Measurements from ENCODE around the gene ACADS.
A peak's percentile ranks its signal among the peaks of the same experiment; 100 is the strongest.

The ACADS gene

GRCh38 chr12:120758798-120759590, 33.4 kb downstream of the ACADS start:
- DNase-seq (ENCODE audit: low spot score): no peak

- no peak for DNase-seq (ENCODE audit: low spot score)
These were observed 34.1 kb downstream of the ACADS start for GRCh38 chr12:120759591-120760348.

- no peak for DNase-seq (ENCODE audit: low spot score)
These were observed 35.0 kb downstream of the ACADS start for GRCh38 chr12:120760349-120761254.

GRCh38 chr12:120761519-120761934, 35.9 kb downstream of the ACADS start:
- no peak for DNase-seq (ENCODE audit: low spot score)

- no peak for DNase-seq (ENCODE audit: low spot score)
These were observed 36.5 kb downstream of the ACADS start for GRCh38 chr12:120762086-120762485.

DNA sequence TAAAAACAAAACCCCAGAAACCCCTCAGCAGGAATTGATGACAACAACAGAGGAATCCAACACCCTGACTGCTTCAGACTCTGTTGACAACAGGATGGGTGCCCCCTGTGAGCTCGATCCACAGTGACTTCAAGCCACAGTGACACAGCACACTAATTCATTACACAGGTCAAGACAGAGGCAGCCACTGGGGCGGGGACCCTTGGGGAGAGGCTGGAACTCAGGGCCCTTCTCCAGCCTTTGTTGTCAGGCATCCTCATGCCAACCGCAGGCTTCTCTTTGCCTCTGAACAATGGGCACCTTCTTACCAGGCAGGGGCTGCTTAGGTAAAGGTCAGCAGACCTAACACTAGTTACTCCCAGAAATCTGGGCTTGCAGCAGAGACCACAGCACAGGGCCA, 37.6 kb downstream of the ACADS start:
- DNase-seq (ENCODE audit: low spot score): no peak

DNA sequence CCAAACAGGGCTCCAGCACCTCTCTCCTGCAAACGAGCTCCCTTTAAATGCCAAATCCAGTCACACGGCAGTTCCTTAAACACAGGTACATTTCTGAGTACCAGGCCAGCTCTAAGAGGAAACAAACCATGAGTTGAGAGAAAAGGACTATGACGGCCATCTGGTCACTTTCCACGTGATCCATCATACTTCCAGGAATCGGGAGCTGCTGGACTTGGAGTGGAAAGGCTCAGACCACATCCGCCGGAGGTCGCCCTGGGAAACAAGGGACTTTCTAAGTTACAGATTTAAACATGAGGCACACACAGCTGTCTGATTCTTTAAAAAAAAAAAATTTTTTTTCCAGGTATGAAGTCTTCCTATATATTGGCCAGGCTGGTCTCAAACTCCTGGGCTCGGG, 39.2 kb downstream of the ACADS start:
- DNase-seq (ENCODE audit: low spot score): no peak

DNA sequence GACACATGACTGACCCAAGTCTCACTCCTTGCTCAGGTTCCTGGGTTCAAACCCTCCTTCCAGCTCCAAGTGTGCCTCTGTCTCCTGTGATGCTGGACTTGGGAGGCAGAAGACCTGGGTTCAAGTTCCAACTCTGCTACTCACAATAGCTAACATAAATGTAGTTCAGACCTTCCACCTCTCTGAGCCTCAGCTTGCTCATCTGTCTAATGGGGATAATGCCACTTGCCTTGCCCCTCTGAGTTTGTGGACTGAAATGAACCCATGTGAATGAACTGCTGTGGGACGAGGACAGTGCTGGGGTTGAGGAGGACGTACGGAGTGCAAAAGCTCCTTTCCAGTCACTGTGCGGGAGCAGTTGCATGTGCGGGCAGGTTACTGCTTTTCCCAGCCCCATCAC, 40.9 kb downstream of the ACADS start:
- DNase-seq (ENCODE audit: low spot score): no peak

DNA sequence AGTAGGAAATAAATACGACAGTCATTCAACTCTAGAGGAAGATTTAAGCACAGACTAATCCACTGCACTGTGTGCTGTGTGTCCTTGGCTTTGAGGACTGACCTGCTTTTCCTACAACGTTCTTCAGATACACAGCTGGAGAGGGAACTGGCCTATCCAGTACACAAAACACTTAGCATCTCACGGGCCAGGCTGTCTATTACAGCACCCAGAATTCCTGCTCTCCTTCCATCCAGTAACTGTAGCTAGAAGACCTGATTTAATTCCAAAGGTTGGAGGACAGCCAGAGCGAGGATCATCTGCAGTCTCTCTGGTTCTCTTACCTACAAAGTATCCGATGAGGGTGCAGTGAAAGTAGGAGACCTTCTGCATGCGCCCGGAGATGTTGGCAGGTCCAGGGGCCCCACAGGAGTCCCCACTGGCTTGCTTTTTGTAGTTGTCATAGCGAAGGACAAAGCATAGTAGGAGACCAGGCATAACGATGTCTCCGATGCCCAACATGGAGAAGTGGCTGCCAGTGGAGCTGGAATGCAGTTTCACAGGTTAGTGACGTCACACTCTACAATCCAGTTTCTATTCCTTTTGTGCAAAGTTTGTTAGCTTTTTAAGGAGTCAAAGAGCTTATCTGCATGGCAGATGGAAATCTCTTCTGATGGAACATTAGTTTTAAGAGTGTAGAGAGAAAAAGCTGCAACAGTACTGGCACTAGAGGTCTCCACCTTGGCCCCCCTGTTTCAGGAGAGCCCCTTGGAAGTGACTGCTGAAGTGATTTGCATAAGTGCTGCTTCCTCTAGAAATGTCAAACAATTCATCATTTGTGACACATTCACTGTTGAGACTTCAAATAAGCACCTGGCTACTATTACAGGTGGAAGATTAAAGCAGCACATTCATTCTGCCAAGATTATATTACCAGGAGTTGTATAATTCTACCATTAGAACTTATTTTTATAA, 41.7 kb downstream of the ACADS start:
- DNase-seq (ENCODE audit: low spot score): no peak

GRCh38 chr12:120771097-120771496, 45.5 kb downstream of the ACADS start:
- DNase-seq (ENCODE audit: low spot score): no peak

GRCh38 chr12:120774169-120774916, 48.7 kb downstream of the ACADS start:
- no peak for DNase-seq (ENCODE audit: low spot score)

GRCh38 chr12:120775862-120776552, 50.4 kb downstream of the ACADS start:
- no peak for DNase-seq (ENCODE audit: low spot score)

- DNase-seq (ENCODE audit: low spot score): peak; percentile 23
These were observed 57.6 kb downstream of the ACADS start for GRCh38 chr12:120783197-120783596.

DNA sequence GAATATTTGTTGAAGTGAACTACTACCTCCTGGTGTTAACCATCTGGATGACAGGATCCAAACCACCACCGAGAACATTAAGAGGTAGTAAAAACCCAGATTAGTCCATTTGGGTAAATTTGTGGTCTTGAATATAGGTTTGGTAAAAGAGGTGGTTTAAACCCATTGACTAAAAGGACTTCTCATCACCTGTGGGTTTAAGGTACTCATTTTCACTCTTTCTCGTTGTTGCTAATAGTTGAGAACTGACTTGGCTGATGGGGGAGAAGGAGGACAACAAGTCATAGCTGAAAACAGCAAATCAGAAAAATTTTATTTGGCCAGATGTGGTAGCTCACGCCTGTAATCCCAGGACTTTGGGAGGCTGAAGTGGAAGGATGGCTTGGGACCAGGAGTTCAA, 59.2 kb downstream of the ACADS start:
- DNase-seq (ENCODE audit: low spot score): no peak

DNA sequence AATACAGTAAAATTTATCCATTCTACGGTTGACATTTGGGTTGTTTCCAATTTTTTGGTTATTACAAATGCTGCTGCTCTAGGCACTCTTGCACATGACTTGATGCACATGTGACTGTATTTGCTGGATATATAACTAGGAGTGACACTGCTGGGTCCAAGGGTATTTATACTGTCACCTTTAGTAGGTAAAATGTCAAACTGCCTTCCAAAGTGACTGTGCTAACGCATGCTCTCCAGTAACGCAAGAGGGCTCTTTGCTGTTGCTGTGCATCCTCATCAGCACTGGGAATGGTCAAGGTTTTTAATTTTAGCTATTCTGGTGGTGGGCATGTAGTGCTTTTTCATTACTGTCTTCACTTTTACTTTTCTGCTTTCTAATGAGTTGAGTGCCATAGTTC, 62.3 kb downstream of the ACADS start:
- DNase-seq (ENCODE audit: low spot score): no peak

Data from GM03348 (cell line).